HCT116 (cell line): ENCODE measurements around the gene CFAP119. TPM values are rescaled to one million over a fixed set of nuclear protein-coding genes. Genes with fewer than 3 reads are reported as not detected.

ENCODE experiments used
- ATAC-seq: fragments of 200-7000 bp; cut with Tn5 transposase; 2 replicates; pipeline ENCODE4 v1.9.1; 2020; ENCODE audit warnings: mild to moderate bottlenecking, moderate library complexity
- BruUV-seq: library from RNA; stranded (reverse); fragments of 400-500 nt; replicated peaks from 2 replicates; lab custom pipeline; 2021; lab: Mats Ljungman, UMichigan
- CTCF ChIA-PET: fragments of 300-600 bp; sonication (Branson Sonifier 250); formaldehyde crosslinking; loops from one replicate; lab custom pipeline; 2021; ENCODE audit warnings: antibody characterized with exemption; lab: Charles Lee
- POLR2A ChIA-PET: fragments of 300-600, 350-600 bp; sonication (Branson Sonifier 250); formaldehyde crosslinking; loops from one replicate; lab custom pipeline; 2021; ENCODE audit warnings: antibody characterized with exemption; lab: Charles Lee
- RAD21 ChIA-PET, 2 experiments: fragments of 300-600 bp; sonication (Branson Sonifier 250); formaldehyde crosslinking; loops; one replicate each; lab custom pipeline; 2023; ENCODE audit warnings: low total read pairs in 2 of 2; ENCODE audit not compliant: uncharacterized antibody in 2 of 2, unreplicated experiment in 2 of 2, low non-redundant PET in 1 of 2; lab: Charles Lee
- DNase-seq: peaks from one replicate; pipeline ENCODE4 v3.0.0-alpha.2; 2010; ENCODE audit warnings: low read depth, low spot score
- H2AFZ ChIP-seq: fragments of 200-600 bp; shearing (Covaris generic), sonication (generic); 2 replicates; pipeline ENCODE4 v1.6.1; 2017; ENCODE audit warnings: low read depth, mixed run types, mixed read lengths, antibody characterized with exemption, low read length; ENCODE audit not compliant: poor library complexity, severe bottlenecking
- H3K27ac ChIP-seq: 2 replicates; pipeline ENCODE4 v1.5.1; 2012; ENCODE audit warnings: low read depth, low read length
- H3K27me3 ChIP-seq: fragments of 200-600 bp; sonication (generic); 2 replicates; pipeline ENCODE4 v1.6.1; 2016; ENCODE audit warnings: mixed run types, low read length, mixed read lengths; ENCODE audit not compliant: insufficient read depth
- H3K36me3 ChIP-seq, 2 experiments: fragments of 200-500 bp in 1 of 2; fragments of 200-600 bp in 1 of 2; sonication (Bioruptor generic) in 1 of 2; sonication (generic) in 1 of 2; 2 replicates each; pipeline versions ENCODE4 v1.5.1 to v1.6.1; 2014 to 2016; ENCODE audit warnings: low read length in 2 of 2, inconsistent platforms in 1 of 2, mixed read lengths in 1 of 2, mixed run types in 1 of 2; ENCODE audit not compliant: insufficient read depth in 2 of 2, control insufficient read depth in 1 of 2
- H3K4me1 ChIP-seq, 2 experiments: fragments of 200-600 bp in 1 of 2; sonication (generic) in 1 of 2; 2 replicates each; pipeline versions ENCODE4 v1.5.1 to v1.6.1; 2012 to 2017; ENCODE audit warnings: low read length in 2 of 2, inconsistent platforms in 1 of 2, mild to moderate bottlenecking in 1 of 2, mixed read lengths in 1 of 2, mixed run types in 1 of 2, moderate library complexity in 1 of 2; ENCODE audit not compliant: insufficient read depth in 2 of 2, control insufficient read depth in 1 of 2
- H3K4me2 ChIP-seq: fragments of 200-600 bp; sonication (generic); 2 replicates; pipeline ENCODE4 v1.6.1; 2017; ENCODE audit warnings: mixed run types, low read length, mixed read lengths
- H3K4me3 ChIP-seq, 2 experiments: fragments of 200-600 bp in 1 of 2; sonication (generic) in 1 of 2; replicated peaks in 1 of 2; 2 replicates each; pipeline ENCODE4 v1.5.1; 2011 to 2016; ENCODE audit warnings: low read length in 2 of 2, control low read depth in 1 of 2, low read depth in 1 of 2, mild to moderate bottlenecking in 1 of 2, mixed read lengths in 1 of 2, mixed run types in 1 of 2
- H3K79me2 ChIP-seq: fragments of 200-600 bp; sonication (generic); 2 replicates; pipeline ENCODE4 v1.6.1; 2017; ENCODE audit warnings: mild to moderate bottlenecking, mixed run types, low read length, moderate library complexity, mixed read lengths; ENCODE audit not compliant: insufficient read depth
- H3K9ac ChIP-seq: fragments of 200-600 bp; sonication (generic); 2 replicates; pipeline ENCODE4 v1.6.1; 2016; ENCODE audit warnings: low read length, mixed read lengths
- H3K9me2 ChIP-seq: fragments of 200-600 bp; sonication (generic), shearing (Covaris generic); 2 replicates; pipeline ENCODE4 v1.6.1; 2017; ENCODE audit warnings: mixed run types, mild to moderate bottlenecking, moderate library complexity; ENCODE audit not compliant: insufficient read depth
- H3K9me3 ChIP-seq, 2 experiments: fragments of 200-500 bp in 1 of 2; fragments of 200-600 bp in 1 of 2; sonication (Bioruptor generic) in 1 of 2; sonication (generic) in 1 of 2; 2 replicates each; pipeline ENCODE4 v1.6.1; 2014 to 2017; ENCODE audit warnings: low read length in 2 of 2, mixed read lengths in 2 of 2, inconsistent platforms in 1 of 2, low read depth in 1 of 2, mild to moderate bottlenecking in 1 of 2, mixed run types in 1 of 2, moderate library complexity in 1 of 2; ENCODE audit not compliant: control insufficient read depth in 1 of 2, insufficient read depth in 1 of 2
- H4K20me1 ChIP-seq: fragments of 200-600 bp; sonication (generic), shearing (Covaris generic); 2 replicates; pipeline ENCODE4 v1.6.1; 2017; ENCODE audit warnings: mixed run types, mild to moderate bottlenecking, moderate library complexity; ENCODE audit not compliant: insufficient read depth
- CBX3 ChIP-seq: IDR thresholded peaks from 2 replicates; pipeline ENCODE4 v1.6.1; 2012; ENCODE audit warnings: low read depth
- CEBPB ChIP-seq: IDR thresholded peaks from 2 replicates; pipeline ENCODE4 v1.6.1; 2012; ENCODE audit warnings: low read depth
- EGR1 ChIP-seq: IDR thresholded peaks from 2 replicates; pipeline ENCODE4 v1.6.1; 2012; ENCODE audit warnings: low read depth
- ELF1 ChIP-seq: IDR thresholded peaks from 2 replicates; pipeline ENCODE4 v1.6.1; 2012; ENCODE audit warnings: low read depth, borderline replicate concordance
- EZH2 ChIP-seq: fragments of 200-600 bp; sonication (generic); IDR thresholded peaks from 2 replicates; pipeline ENCODE4 v1.6.1; 2017; ENCODE audit warnings: antibody characterized with exemption, mixed run types
- EZH2phosphoT487 ChIP-seq: fragments of 200-600 bp; IDR thresholded peaks from 2 replicates; pipeline ENCODE4 v1.6.1; 2018; ENCODE audit warnings: antibody characterized with exemption, borderline replicate concordance
- FOSL1 ChIP-seq: IDR thresholded peaks from 2 replicates; pipeline ENCODE4 v1.6.1; 2012; ENCODE audit warnings: low read depth
- RAD21 ChIP-seq: IDR thresholded peaks from 2 replicates; pipeline ENCODE4 v1.6.1; 2012; ENCODE audit warnings: low read depth, mild to moderate bottlenecking
- SIN3A ChIP-seq: IDR thresholded peaks from 2 replicates; pipeline ENCODE4 v1.6.1; 2012; ENCODE audit warnings: low read depth
- SRF ChIP-seq: IDR thresholded peaks from 2 replicates; pipeline ENCODE4 v1.6.1; 2012; ENCODE audit warnings: low read depth
- TCF7L2 ChIP-seq: IDR thresholded peaks from 2 replicates; pipeline ENCODE4 v1.7.0; 2011; ENCODE audit warnings: borderline replicate concordance, inconsistent platforms; ENCODE audit not compliant: insufficient read depth, insufficient read length; ENCODE audit errors: extremely low read depth
- YY1 ChIP-seq: IDR thresholded peaks from 2 replicates; pipeline ENCODE4 v1.6.1; 2011; ENCODE audit warnings: low read length, low read depth, moderate library complexity, mild to moderate bottlenecking; ENCODE audit not compliant: insufficient replicate concordance; ENCODE audit errors: extremely low read depth
- ZBTB33 ChIP-seq: IDR thresholded peaks from 2 replicates; pipeline ENCODE4 v1.6.1; 2011; ENCODE audit warnings: mild to moderate bottlenecking, low read length, moderate library complexity; ENCODE audit not compliant: insufficient replicate concordance; ENCODE audit errors: extremely low read depth
- ZFX ChIP-seq: fragments of 450-650 bp; IDR thresholded peaks from 2 replicates; pipeline ENCODE4 v1.6.1; 2017
- ZNF274 ChIP-seq: fragments of 200-500 bp; sonication (Bioruptor generic); IDR thresholded peaks from 2 replicates; pipeline ENCODE4 v1.6.1; 2014; ENCODE audit warnings: mild to moderate bottlenecking, low read depth, low read length, inconsistent platforms
- intact Hi-C: fragments of 100-400 bp; cut with micrococcal nuclease; formaldehyde crosslinking; loops from 2 replicates; pipeline ENCODE4 v1.10.0; 2022
- total RNA-seq: library from RNA; stranded (reverse); gene quantifications from one replicate; pipeline ENCODE4 v1.2.1, GENCODE V29; 2021; ENCODE audit not compliant: unreplicated experiment
- TF ChIP-seq, protein P1 (sequence below): IDR thresholded peaks from 2 replicates; pipeline ENCODE4 v1.6.1; 2012

Gene CFAP119
- total RNA-seq, 1 experiment from 2014 or later = 12.6 TPM

- TF ChIP-seq EZH2phosphoT487 = no peak
- peak; percentile 57; the same call in 1 of the 2 replicates for TF ChIP-seq CEBPB
- no peak for TF ChIP-seq RAD21
- TF ChIP-seq, protein P1, sequence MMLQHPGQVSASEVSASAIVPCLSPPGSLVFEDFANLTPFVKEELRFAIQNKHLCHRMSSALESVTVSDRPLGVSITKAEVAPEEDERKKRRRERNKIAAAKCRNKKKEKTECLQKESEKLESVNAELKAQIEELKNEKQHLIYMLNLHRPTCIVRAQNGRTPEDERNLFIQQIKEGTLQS = no peak
- TF ChIP-seq CBX3 = peak; percentile 17; the same call in 1 of the 2 replicates
- no peak for TF ChIP-seq ZBTB33
- TF ChIP-seq ZNF274 = no peak
- no peak for TF ChIP-seq EGR1
- no peak for TF ChIP-seq SRF
- TF ChIP-seq ZFX = peak; percentile 70; the same call in 1 of the 2 replicates
- no peak for TF ChIP-seq TCF7L2
- TF ChIP-seq ELF1 = no peak; the same call in 1 of the 2 replicates
- TF ChIP-seq, all 23 proteins: peak for 8
Measured at GRCh38 chr16:30775392-30776188, 13.7 kb upstream of the CFAP119 start (continued).

DNA sequence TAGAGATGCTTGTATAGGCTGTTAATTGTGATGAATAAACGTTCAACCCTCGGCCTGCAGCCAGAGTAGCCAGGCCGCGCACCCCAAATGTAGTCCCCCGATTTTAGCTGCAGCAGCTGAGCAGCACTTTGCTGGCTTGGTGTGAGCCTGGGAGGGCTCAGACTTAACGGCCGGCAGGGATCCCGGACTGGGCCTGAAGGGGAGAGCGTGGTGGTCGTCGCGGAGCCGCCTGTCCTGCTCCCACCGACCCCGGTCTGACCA, 13.2 kb upstream of the CFAP119 start:
- peak overlapping the region; percentile 90 for H3K27ac ChIP-seq
- peaks cover 0 to 11% of the 10 kb centered on the region in 2 experiments; a peak in 2 of 4 replicates for H3K4me1 ChIP-seq
- peak overlapping the region; percentile 59 to 66; a peak in 3 of 4 replicates for H3K4me3 ChIP-seq
- H3K27me3 ChIP-seq = no peaks in the 10 kb centered on the region
- no peaks in the 10 kb centered on the region for H3K9me3 ChIP-seq
- DNase-seq (no peak), ATAC-seq (no peak)
- POLR2A ChIA-PET = interaction anchor here (1.1 kb wide), 1 partner anchor 30 kb away, joined by 3 read pairs; no protein-coding TSS in a partner anchor
- no TSS peak for BruUV-seq
- TF ChIP-seq RAD21 = no peak
- TF ChIP-seq FOSL1 = no peak
- no peak for TF ChIP-seq SIN3A
- TF ChIP-seq ZFX = no peak
- no peak for TF ChIP-seq EGR1
- no peak for TF ChIP-seq CEBPB
- TF ChIP-seq TCF7L2 = no peak
- no peak for TF ChIP-seq YY1
- TF ChIP-seq ZBTB33 = no peak
- TF ChIP-seq ZNF274 = no peak
- no peak for TF ChIP-seq EZH2
- TF ChIP-seq, protein P1 = no peak
- no peak for TF ChIP-seq ELF1
- intact Hi-C loops = no loop called here
- H3K79me2 ChIP-seq = no peaks in the 10 kb centered on the region
- H3K36me3 ChIP-seq = peaks cover 9 to 23% of the 10 kb centered on the region in 2 experiments
- no peaks in the 10 kb centered on the region for H4K20me1 ChIP-seq
- H2AFZ ChIP-seq = no peak overlapping the region
- H3K4me2 ChIP-seq = peak overlapping the region; percentile 80
- no peaks in the 10 kb centered on the region for H3K9me2 ChIP-seq
- CTCF ChIA-PET = no interaction called here
- H3K9ac ChIP-seq = peak overlapping the region; percentile 84; the same call in 1 of the 2 replicates
- RAD21 ChIA-PET = no interaction called here
